Subcutaneous adipose tissue (tissue), 4 donors: Measurements from ENCODE around the gene TWIST2. TPM values are rescaled to one million over a fixed set of nuclear protein-coding genes. Genes with fewer than 3 reads are reported as not detected.

Experiments used
- CTCF ChIP-seq: fragments of 450-650 bp; IDR thresholded peaks from one replicate; pipeline ENCODE4 v1.5.1; 2016; ENCODE audit warnings: low read depth, mild to moderate bottlenecking, control low read depth, antibody characterized with exemption, moderate library complexity
- total RNA-seq, 4 donors: library from RNA; depleted of rRNA; stranded (reverse); fragments of >200 nt; gene quantifications; one replicate each; pipeline ENCODE4 v1.1.0, GENCODE V29; 2016

Gene TWIST2
- total RNA-seq, 4 donors from 2014 or later: 90.8 to 282 (median 125) TPM

DNA sequence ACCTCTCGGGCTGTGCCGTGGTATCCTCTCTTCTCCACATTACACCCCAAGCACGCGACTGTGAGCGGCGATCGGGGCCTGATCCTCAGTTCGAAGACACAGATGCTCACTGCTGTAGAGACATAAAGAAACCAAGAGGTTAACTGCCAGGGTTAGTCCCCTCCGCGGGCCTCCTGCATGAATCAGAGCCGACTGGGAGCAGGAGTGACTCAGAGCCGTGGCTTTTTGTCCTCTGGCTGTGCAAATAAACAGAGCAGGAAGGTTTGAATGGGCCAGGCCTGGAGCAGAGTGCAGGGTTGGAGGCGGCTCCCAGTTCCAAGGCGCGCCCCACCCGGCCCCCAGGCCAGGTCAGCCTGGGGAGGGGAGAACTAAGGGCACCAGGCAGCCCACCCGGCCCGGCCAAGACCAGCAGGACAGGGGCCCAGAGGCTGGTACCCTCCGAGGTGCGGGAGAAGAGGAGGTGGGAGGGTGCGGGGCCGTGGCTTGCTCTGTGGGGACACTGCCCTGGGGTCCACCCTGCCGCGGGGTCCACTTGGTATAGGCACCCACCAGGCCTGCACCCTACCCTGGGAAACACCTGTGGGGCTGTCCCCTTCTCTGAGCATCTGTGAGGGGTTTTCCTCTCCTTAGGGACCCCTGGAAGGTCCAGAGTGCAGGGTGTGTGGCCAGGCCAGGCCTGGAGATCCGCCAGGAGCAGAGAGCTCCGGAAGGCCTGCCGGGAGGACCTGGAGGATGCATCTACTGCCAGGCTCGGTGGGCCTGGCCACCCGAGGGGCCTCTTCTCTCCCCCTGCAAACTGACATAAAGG lies 16.5 kb downstream of the TWIST2 start:
- no peak for TF ChIP-seq CTCF

DNA sequence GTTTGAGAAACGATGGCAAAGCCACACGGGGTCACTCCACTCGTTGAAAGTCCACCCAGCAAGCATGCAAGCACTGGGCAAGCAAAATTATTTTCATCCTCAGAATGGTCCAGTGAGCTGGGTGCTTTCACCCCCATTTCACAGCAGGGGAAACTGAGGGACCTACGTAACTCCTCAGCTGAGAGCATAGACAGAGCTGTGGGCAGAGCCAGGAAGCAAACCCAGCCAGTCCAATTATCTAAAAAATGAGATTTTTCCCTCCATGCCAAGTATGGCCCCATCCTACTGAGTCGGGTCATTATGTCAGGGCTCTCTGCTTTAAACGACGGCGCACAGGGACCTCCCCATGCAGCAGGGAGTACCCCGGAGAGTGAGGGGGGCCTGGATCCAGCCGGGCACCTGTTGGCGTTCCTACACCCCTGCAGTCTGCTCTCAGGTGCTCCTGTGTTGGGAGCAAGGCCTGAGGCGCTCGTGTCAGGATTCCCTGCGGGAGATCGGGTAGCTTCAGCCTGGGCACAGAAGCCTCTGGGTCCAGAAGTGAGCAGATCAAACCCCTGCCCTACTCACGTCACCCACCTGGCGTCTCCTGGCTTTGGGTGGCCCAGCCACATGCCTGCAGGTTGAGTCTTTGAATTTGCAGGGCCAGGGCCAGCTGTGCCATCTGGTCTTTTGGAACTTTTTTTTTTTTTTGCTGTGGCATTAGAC lies 17.3 kb downstream of the TWIST2 start:
- TF ChIP-seq CTCF: no peak

DNA sequence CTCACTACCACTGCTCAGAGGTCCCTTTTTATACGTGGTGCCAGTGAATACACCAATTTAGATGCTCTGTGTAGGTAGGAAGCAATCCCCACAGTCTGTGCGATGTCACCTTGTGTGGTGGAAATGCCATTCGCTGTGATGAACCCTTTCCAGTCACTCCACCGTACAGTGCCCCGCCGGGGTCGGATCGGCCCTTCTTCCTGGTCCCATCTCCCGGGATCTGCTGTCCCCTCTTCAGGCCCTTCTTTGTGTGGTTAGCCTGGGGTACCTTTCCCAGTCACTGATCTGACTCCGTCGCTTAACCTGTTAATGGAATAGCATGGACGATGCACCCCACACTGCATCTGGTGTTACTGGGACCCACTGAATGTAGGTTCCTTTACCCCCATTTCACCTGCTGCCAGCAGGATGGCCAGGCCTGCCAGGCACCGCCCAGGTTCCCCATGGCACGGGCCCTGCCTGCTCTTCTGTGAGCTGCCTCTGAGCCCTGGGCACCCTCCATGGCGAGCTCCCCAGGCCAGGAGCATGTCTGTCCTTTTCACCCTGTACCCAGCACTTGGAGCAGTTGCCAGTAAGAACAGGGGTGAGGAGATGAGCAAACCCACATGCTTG lies 18.0 kb downstream of the TWIST2 start:
- no peak for TF ChIP-seq CTCF

DNA sequence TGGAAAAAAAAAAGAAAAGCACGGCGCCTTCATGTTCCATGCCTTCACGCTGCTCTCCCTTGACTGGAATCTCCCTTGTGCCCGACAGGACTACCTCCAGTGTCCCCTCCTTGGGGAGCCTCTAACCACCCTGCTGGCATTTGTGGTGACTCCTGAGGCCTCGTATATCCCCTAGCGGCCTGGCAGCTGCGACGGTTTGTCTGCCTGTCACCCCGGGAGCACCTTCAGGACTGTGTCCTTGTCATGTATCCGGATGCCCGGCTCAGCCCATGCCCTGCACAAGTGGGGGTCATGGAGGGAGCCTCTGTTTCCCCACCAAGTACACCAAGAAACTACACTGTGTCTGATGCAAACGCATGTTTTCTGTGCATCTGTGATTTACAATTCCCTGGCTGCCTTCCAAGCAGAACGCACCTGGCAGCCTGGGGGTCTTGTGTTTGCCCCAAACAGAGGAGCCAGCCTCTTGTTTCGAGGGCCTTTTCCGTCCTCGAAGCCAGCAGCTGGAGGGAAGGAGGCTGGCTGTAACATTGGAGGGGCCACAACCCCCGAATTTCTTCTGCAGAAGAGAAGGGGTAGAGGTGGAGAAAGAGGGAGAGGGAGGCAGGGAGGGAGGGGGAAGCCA lies 18.9 kb downstream of the TWIST2 start:
- TF ChIP-seq CTCF: no peak

DNA sequence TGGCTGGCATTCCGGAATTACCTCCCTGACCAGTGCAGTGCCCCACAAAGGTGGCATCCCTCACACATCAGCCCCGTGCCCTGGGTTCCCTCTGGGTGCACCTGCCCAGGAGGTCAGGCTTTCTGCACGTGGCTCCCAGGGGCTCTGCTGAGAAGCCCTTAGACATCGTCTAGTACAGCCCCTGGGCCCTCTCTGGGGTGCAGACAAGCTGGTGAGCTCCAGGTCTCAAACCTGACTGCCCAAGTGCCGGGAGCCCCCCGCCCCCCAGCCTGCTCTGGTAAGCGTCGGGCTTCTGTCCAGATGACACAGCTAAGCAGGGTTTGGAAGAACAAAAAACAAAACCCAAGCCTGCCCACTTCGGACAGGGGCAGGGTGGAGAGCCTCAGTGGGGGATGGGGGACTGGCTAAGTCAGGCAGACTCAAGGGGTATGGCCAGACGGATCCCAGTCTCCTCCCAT lies 20.2 kb downstream of the TWIST2 start:
- no peak for TF ChIP-seq CTCF

GRCh38 chr2:238868616-238869292 lies 20.9 kb downstream of the TWIST2 start:
- TF ChIP-seq CTCF: no peak
